HEK293 (cell line): ENCODE measurements around the gene C1QL3.

Experiments used
- MZF1 ChIP-seq: fragments of 450-650 bp; formaldehyde crosslinking; IDR thresholded peaks from 2 replicates; pipeline ENCODE4 v1.5.1; 2017; ENCODE audit warnings: missing biosample characterization, missing genetic modification characterization, borderline replicate concordance
- RBAK ChIP-seq: fragments of 450-650 bp; formaldehyde crosslinking; IDR thresholded peaks from 2 replicates; pipeline ENCODE4 v1.5.1; 2016; ENCODE audit warnings: missing biosample characterization, missing genetic modification characterization
- SP7 ChIP-seq: fragments of 450-650 bp; formaldehyde crosslinking; IDR thresholded peaks from 2 replicates; pipeline ENCODE4 v1.5.1; 2016; ENCODE audit warnings: missing biosample characterization, missing genetic modification characterization
- YY1 ChIP-seq: fragments of 450-650 bp; formaldehyde crosslinking; IDR thresholded peaks from 2 replicates; pipeline ENCODE4 v1.5.1; 2018; ENCODE audit warnings: missing biosample characterization, missing genetic modification characterization
- ZBTB48 ChIP-seq: fragments of 450-650 bp; formaldehyde crosslinking; IDR thresholded peaks from 2 replicates; pipeline ENCODE4 v1.5.1; 2016; ENCODE audit warnings: missing biosample characterization, missing genetic modification characterization
- ZBTB7A ChIP-seq: fragments of 450-650 bp; formaldehyde crosslinking; IDR thresholded peaks from 2 replicates; pipeline ENCODE4 v1.5.1; 2016; ENCODE audit warnings: low read depth, missing biosample characterization, missing genetic modification characterization
- ZNF112 ChIP-seq: fragments of 450-650 bp; formaldehyde crosslinking; IDR thresholded peaks from 2 replicates; pipeline ENCODE4 v1.5.0; 2017; ENCODE audit warnings: missing biosample characterization, missing genetic modification characterization
- ZNF169 ChIP-seq: fragments of 450-650 bp; formaldehyde crosslinking; IDR thresholded peaks from 2 replicates; pipeline ENCODE4 v1.5.1; 2016; ENCODE audit warnings: missing biosample characterization, missing genetic modification characterization
- ZNF350 ChIP-seq: fragments of 450-650 bp; formaldehyde crosslinking; IDR thresholded peaks from 2 replicates; pipeline ENCODE4 v1.5.0; 2017; ENCODE audit warnings: missing biosample characterization, mild to moderate bottlenecking, missing genetic modification characterization
- ZNF501 ChIP-seq: fragments of 450-650 bp; formaldehyde crosslinking; IDR thresholded peaks from 2 replicates; pipeline ENCODE4 v1.5.1; 2016; ENCODE audit warnings: missing biosample characterization, missing genetic modification characterization
- TF ChIP-seq, protein P1 (sequence below): fragments of 450-650 bp; formaldehyde crosslinking; IDR thresholded peaks from 2 replicates; pipeline ENCODE4 v1.5.1; 2016; ENCODE audit warnings: missing biosample characterization, missing genetic modification characterization

DNA sequence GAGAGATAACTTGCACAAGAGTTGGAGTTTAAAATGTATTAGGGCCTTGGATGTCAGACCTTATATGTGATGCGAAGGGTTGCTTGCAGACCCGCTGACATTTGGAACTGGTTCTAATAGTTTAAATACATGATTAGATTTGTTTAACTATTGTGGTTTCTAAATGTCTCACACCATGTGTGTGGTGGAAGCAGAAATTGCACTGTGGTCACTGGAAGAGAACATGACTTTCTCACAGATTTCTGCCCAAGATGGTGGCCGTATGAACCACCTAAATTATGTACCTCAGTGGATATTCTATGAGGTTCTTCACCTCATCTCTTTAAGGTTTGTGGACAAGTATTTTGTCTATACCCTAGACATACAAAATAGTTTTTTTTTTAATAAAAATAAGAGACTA is 8.2 kb upstream of the C1QL3 start:
- TF ChIP-seq, protein P1, sequence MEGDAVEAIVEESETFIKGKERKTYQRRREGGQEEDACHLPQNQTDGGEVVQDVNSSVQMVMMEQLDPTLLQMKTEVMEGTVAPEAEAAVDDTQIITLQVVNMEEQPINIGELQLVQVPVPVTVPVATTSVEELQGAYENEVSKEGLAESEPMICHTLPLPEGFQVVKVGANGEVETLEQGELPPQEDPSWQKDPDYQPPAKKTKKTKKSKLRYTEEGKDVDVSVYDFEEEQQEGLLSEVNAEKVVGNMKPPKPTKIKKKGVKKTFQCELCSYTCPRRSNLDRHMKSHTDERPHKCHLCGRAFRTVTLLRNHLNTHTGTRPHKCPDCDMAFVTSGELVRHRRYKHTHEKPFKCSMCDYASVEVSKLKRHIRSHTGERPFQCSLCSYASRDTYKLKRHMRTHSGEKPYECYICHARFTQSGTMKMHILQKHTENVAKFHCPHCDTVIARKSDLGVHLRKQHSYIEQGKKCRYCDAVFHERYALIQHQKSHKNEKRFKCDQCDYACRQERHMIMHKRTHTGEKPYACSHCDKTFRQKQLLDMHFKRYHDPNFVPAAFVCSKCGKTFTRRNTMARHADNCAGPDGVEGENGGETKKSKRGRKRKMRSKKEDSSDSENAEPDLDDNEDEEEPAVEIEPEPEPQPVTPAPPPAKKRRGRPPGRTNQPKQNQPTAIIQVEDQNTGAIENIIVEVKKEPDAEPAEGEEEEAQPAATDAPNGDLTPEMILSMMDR (tag by site-specific recombination) = no peak
- TF ChIP-seq ZNF169 (tag by site-specific recombination) (no peak), ZBTB7A (tag by site-specific recombination) (no peak), MZF1 (tag by site-specific recombination) (no peak), ZNF112 (no peak), ZNF350 (no peak), SP7 (tag by site-specific recombination) (no peak), RBAK (tag by site-specific recombination) (no peak), YY1 (no peak), ZBTB48 (tag by site-specific recombination) (no peak), ZNF501 (no peak)
